B cell (primary cell): ENCODE results near the gene ZNF705A. TPM values are rescaled to one million over a fixed set of nuclear protein-coding genes. Genes with fewer than 3 reads are reported as not detected.
"Not testable (repeated sequence)": the region's sequence is repeated elsewhere in the genome, so short reads cannot be mapped to it uniquely, and the experiment has no call there.

Source experiments
- ATAC-seq: fragments of 200-7000 bp; cut with Tn5 transposase; one replicate; pipeline ENCODE4 v1.10.0; 2021; ENCODE audit warnings: low read depth, mild to moderate bottlenecking, moderate number of reproducible peaks, moderate library complexity
- CTCF ChIA-PET: fragments of 350-600 bp; sonication (Branson Sonifier 250); formaldehyde crosslinking; loops from one replicate; lab custom pipeline; 2021; ENCODE audit warnings: antibody characterized with exemption, inconsistent platforms; lab: Charles Lee
- POLR2A ChIA-PET: fragments of 350-600 bp; sonication (Branson Sonifier 250); formaldehyde crosslinking; loops from one replicate; lab custom pipeline; 2021; ENCODE audit warnings: antibody characterized with exemption; lab: Charles Lee
- DNase-seq: peaks from one replicate; pipeline ENCODE4 v3.0.0; 2013
- H2AFZ ChIP-seq: 2 replicates; pipeline ENCODE4 v1.6.1; 2012; ENCODE audit warnings: mild to moderate bottlenecking, low read depth, low read length; ENCODE audit not compliant: insufficient read depth, poor library complexity, severe bottlenecking
- H3K27ac ChIP-seq, 2 donors: 1 replicate in 1 of 2; 2 replicates in 1 of 2; pipeline ENCODE4 v1.5.1; 2012 to 2013; ENCODE audit warnings: low read length in 2 of 2, mild to moderate bottlenecking in 2 of 2, moderate library complexity in 1 of 2
- H3K27me3 ChIP-seq, 4 experiments: fragments of 200-600 bp in 1 of 4; sonication (generic) in 1 of 4; replicated peaks in 1 of 4; 1 replicate in 2 of 4; 2 replicates in 2 of 4; pipeline versions ENCODE4 v1.6.1 to v1.7.0; 2013 to 2016; ENCODE audit warnings: low read length in 3 of 4, mild to moderate bottlenecking in 2 of 4, mixed read lengths in 1 of 4, moderate library complexity in 1 of 4; ENCODE audit not compliant: insufficient read depth in 4 of 4, control insufficient read depth in 3 of 4; ENCODE audit errors: control extremely low read depth in 1 of 4
- H3K36me3 ChIP-seq, 2 experiments: replicated peaks in 1 of 2; 1 replicate in 1 of 2; 2 replicates in 1 of 2; pipeline versions ENCODE4 v1.6.1 to v1.7.1; 2013; ENCODE audit warnings: low read length in 1 of 2; ENCODE audit not compliant: insufficient read depth in 2 of 2, control insufficient read depth in 1 of 2; ENCODE audit errors: control extremely low read depth in 1 of 2, extremely low read depth in 1 of 2
- H3K4me1 ChIP-seq, 2 donors: fragments of 200-600 bp in 1 of 2; sonication (generic) in 1 of 2; 1 replicate in 1 of 2; 2 replicates in 1 of 2; pipeline versions ENCODE4 v1.5.1 to v1.6.1; 2013 to 2017; ENCODE audit warnings: low read length in 2 of 2; ENCODE audit not compliant: control insufficient read depth in 2 of 2, insufficient read depth in 2 of 2
- H3K4me2 ChIP-seq: replicated peaks from 2 replicates; pipeline ENCODE3; 2012; ENCODE audit warnings: mild to moderate bottlenecking, low read depth, low read length; ENCODE audit not compliant: poor library complexity, severe bottlenecking
- H3K4me3 ChIP-seq, 5 experiments: fragments of 200-600 bp in 1 of 5; sonication (generic) in 1 of 5; 1 replicate in 3 of 5; 2 replicates in 2 of 5; pipeline versions ENCODE4 v1.5.1 to v1.7.0; 2011 to 2016; ENCODE audit warnings: low read length in 4 of 5, mild to moderate bottlenecking in 4 of 5, low read depth in 2 of 5, control low read depth in 1 of 5, moderate library complexity in 1 of 5; ENCODE audit not compliant: insufficient read depth in 1 of 5; ENCODE audit errors: control extremely low read depth in 1 of 5, extremely low read depth in 1 of 5
- H3K79me2 ChIP-seq: fragments of 200-600 bp; sonication (generic); one replicate; pipeline ENCODE4 v1.6.0; 2016; ENCODE audit warnings: low read length; ENCODE audit not compliant: control insufficient read depth, insufficient read depth
- H3K9ac ChIP-seq: fragments of 200-600 bp; sonication (generic); 2 replicates; pipeline ENCODE4 v1.6.1; 2017; ENCODE audit warnings: mild to moderate bottlenecking, low read length, moderate library complexity
- H3K9me3 ChIP-seq, 3 donors: one replicate each; pipeline versions ENCODE4 v1.6.1 to v1.7.1; 2013; ENCODE audit warnings: low read length in 2 of 3; ENCODE audit not compliant: control insufficient read depth in 2 of 3, insufficient read depth in 1 of 3; ENCODE audit errors: control extremely low read depth in 1 of 3
- H4K20me1 ChIP-seq: 2 replicates; pipeline ENCODE4 v1.6.0; 2012; ENCODE audit warnings: mild to moderate bottlenecking, low read length; ENCODE audit not compliant: insufficient read depth, control insufficient read depth, poor library complexity, severe bottlenecking
- H3K27ac Mint-ChIP-seq: one replicate; pipeline ENCODE4 v1.8.0; 2021; ENCODE audit warnings: mixed read lengths
- H3K27me3 Mint-ChIP-seq: one replicate; pipeline ENCODE4 v1.8.0; 2021; ENCODE audit warnings: mixed read lengths
- H3K4me1 Mint-ChIP-seq: one replicate; pipeline ENCODE4 v1.8.0; 2021; ENCODE audit warnings: mixed read lengths
- H3K4me3 Mint-ChIP-seq: one replicate; pipeline ENCODE4 v1.8.0; 2021; ENCODE audit warnings: mixed read lengths
- H3K9me3 Mint-ChIP-seq: one replicate; pipeline ENCODE4 v1.8.0; 2022; ENCODE audit warnings: mixed read lengths; ENCODE audit not compliant: insufficient read depth
- WGBS: methylation state at CpG from one replicate; pipeline ENCODE4 v1.1.5; 2013; ENCODE audit warnings: missing lambda C conversion rate; ENCODE audit not compliant: insufficient coverage; 5-methylcytosine and 5-hydroxymethylcytosine counted together
- intact Hi-C: fragments of 100-400 bp; cut with micrococcal nuclease; formaldehyde crosslinking; loops from one replicate; pipeline ENCODE4 v1.10.0; 2022
- polyA plus RNA-seq: library from polyadenylated mRNA; depleted of rRNA; stranded (reverse); fragments of >200 nt; gene quantifications from 2 replicates; pipeline ENCODE4 v1.2.3, GENCODE V29; 2012
- total RNA-seq, 2 donors: library from RNA; stranded (reverse); fragments of 120-200 nt in 1 of 2; gene quantifications; 1 replicate in 1 of 2; 2 replicates in 1 of 2; pipeline versions ENCODE4 v1.2.3 to v1.2.4, GENCODE V29; 2013 to 2022

ZNF705A gene
- total and polyA plus RNA-seq, 2 donors (not counting 1 experiment from before 2014, with no cell fraction given), result not detected

DNA sequence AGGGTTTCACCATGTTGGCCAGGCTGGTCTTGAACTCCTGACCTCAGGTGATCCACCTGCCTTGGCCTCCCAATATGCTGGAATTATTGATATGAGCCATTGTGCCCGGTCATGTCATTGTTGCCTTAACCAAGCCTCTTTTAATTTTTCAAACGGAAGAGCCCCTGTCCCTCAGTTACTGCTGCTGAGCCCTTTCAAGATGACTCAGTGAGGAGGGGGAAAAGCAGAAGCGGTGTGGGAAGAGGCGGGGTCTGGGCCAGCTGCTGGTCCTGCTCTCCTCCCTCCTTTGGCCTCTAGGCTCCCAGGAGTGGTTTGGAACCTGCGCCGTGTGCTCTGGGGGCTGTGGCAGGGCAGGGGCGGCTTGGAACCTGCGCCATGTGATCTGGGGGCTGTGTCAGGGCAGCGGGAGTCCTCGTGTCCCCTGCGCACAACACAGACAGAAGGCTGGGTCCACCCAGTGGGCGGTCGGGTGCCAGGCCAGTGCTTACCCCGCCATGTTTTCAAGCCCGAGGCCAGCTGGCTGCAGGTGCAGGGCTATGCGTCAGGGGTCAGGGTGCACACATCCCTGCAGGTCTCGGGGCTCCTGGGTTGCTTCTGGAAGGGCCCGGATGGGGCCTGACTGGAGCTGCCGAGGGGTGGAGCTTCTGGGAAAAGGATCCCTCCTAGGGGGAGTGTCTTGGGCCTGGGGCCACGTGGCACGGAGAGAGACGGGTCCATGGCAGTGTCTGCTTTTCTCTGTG lies 70.3 kb downstream of the ZNF705A start, which contains the start of gene FAM90A1:
FAM90A1 (minus strand) TSS at position 627 of the 740 bp plus-strand sequence. CDS start 2,786 bp downstream, outside the sequence.
- ATAC-seq, H4K20me1 ChIP-seq, H3K4me1 ChIP-seq, H3K4me1 Mint-ChIP-seq, H3K79me2 ChIP-seq, H3K27me3 Mint-ChIP-seq, intact Hi-C loops, H3K27ac ChIP-seq, DNase-seq, POLR2A ChIA-PET, H3K9me3 Mint-ChIP-seq, CTCF ChIA-PET, H3K27me3 ChIP-seq, H3K9me3 ChIP-seq, H3K36me3 ChIP-seq: not testable (repeated sequence)
- peak within 1 kb of the TSS in 3 of 5 experiments; percentile 29 to 40 (median 40) for H3K4me3 ChIP-seq
- Mint-ChIP-seq H3K4me3 (peak within 1 kb of the TSS; percentile 74), H3K27ac (peak within 1 kb of the TSS; percentile 20)
- H3K4me2 ChIP-seq, result peak within 1 kb of the TSS; percentile 49
- WGBS, result 44% methylated on average over 19 of the region's 22 CpGs
- peak within 1 kb of the TSS; percentile 42 for H2AFZ ChIP-seq
- peak within 1 kb of the TSS; percentile 35 for H3K9ac ChIP-seq

GRCh38 chr12:8227732-8228077 lies 70.9 kb downstream of the ZNF705A start:
- H3K27ac ChIP-seq, H3K27me3 Mint-ChIP-seq, H3K36me3 ChIP-seq, ATAC-seq, CTCF ChIA-PET, H4K20me1 ChIP-seq, intact Hi-C loops, H3K27me3 ChIP-seq, H3K9me3 ChIP-seq, DNase-seq, H3K79me2 ChIP-seq, H3K4me1 ChIP-seq, H3K27ac Mint-ChIP-seq, POLR2A ChIA-PET, H3K9me3 Mint-ChIP-seq: not testable (repeated sequence)
- Histone ChIP-seq H3K9ac (peak overlapping the region; percentile 35), H2AFZ (peak overlapping the region; percentile 42), H3K4me2 (peak overlapping the region; percentile 49), H3K4me3 (peak overlapping the region in 3 of 5 experiments; percentile 29 to 40 (median 40))
- H3K4me3 Mint-ChIP-seq, result peak overlapping the region; percentile 74
- peaks cover 11% of the 10 kb centered on the region for H3K4me1 Mint-ChIP-seq
- WGBS, result 70% methylated on average over 5 of the region's 7 CpGs

GRCh38 chr12:8228607-8229006 lies 71.8 kb downstream of the ZNF705A start:
- H3K9me3 Mint-ChIP-seq, H4K20me1 ChIP-seq, H3K4me3 ChIP-seq, H2AFZ ChIP-seq, H3K79me2 ChIP-seq, H3K27me3 ChIP-seq, H3K9ac ChIP-seq, H3K9me3 ChIP-seq, intact Hi-C loops, H3K27ac Mint-ChIP-seq, H3K4me1 ChIP-seq, H3K27me3 Mint-ChIP-seq, H3K4me2 ChIP-seq, H3K27ac ChIP-seq, ATAC-seq, H3K36me3 ChIP-seq, POLR2A ChIA-PET, DNase-seq, H3K4me3 Mint-ChIP-seq: not testable (repeated sequence)
- WGBS, result 100% methylated on average over 7 of the region's 11 CpGs
- peaks cover 11% of the 10 kb centered on the region for H3K4me1 Mint-ChIP-seq
- CTCF ChIA-PET, result interaction anchor here (0.7 kb wide), 1 partner anchor 9 kb away, joined by 3 read pairs; no protein-coding TSS in a partner anchor

DNA sequence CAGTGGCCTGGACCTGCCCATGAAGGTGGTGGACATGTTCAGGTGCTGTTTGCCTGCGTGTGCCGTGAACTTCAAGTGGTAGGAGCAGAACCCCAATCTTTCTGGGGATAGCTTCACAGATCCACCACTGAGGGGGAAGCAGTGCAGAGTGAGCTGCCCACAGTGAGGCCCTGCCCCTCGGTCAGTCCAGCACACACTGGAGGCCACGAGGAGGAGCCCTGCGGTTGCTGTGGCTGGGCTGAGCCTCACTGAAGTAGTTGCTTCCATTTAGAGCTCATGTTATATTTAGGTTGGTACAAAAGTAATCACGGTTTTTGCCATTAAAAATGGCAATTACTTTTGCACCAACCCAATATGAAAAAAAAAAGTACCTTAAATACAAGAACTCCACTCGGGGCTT lies 72.7 kb downstream of the ZNF705A start:
- H3K27ac Mint-ChIP-seq, H3K9me3 ChIP-seq, H3K9me3 Mint-ChIP-seq, H3K79me2 ChIP-seq, CTCF ChIA-PET, H3K4me3 ChIP-seq, H3K27me3 ChIP-seq, H3K9ac ChIP-seq, H3K4me1 ChIP-seq, intact Hi-C loops, H3K27ac ChIP-seq, H3K36me3 ChIP-seq, ATAC-seq, DNase-seq, H3K27me3 Mint-ChIP-seq, H2AFZ ChIP-seq, H4K20me1 ChIP-seq, H3K4me2 ChIP-seq, POLR2A ChIA-PET, H3K4me3 Mint-ChIP-seq: not testable (repeated sequence)
- WGBS, result 60% methylated on average over 2 of the region's 7 CpGs
- H3K4me1 Mint-ChIP-seq, result peaks cover 11% of the 10 kb centered on the region
